A549 (cell line): Measurements from ENCODE around the gene RNF26. TPM values are rescaled to one million over a fixed set of nuclear protein-coding genes. Genes with fewer than 3 reads are reported as not detected.

Source experiments
- ATAC-seq, 2 experiments: fragments of 200-7000 bp in 1 of 2; fragments of >200 bp in 1 of 2; cut with Nextera tagmentation in 1 of 2; cut with Tn5 transposase in 1 of 2; 3 replicates each; pipeline versions ENCODE4 v1.8.0 to v1.9.1; 2018 to 2020; ENCODE audit warnings: mild to moderate bottlenecking in 1 of 2, moderate library complexity in 1 of 2
- CTCF ChIA-PET: fragments of 300-600 bp; sonication (Branson Sonifier 250); formaldehyde crosslinking; extraction: SDS; loops from one replicate; lab custom pipeline; 2021; ENCODE audit warnings: antibody characterized with exemption, inconsistent platforms; lab: Yijun Ruan, JAX
- POLR2A ChIA-PET: fragments of 350-600 bp; formaldehyde crosslinking; extraction: SDS; loops from one replicate; lab custom pipeline; 2021; ENCODE audit warnings: antibody characterized with exemption, inconsistent platforms; lab: Yijun Ruan, JAX
- DNase-seq, 2 experiments: peaks; one replicate each; pipeline versions ENCODE4 v3.0.0 to v3.0.0-alpha.2; 2011 to 2016; ENCODE audit warnings: low read depth in 1 of 2, low spot score in 1 of 2
- FAIRE-seq: peaks from 2 replicates; lab custom pipeline; 2011; peaks lifted over from hg19 to GRCh38; lab: Jason Lieb, UNC
- H3K27ac ChIP-seq, 2 experiments: fragments of >200 bp; sonication (Bioruptor Twin); formaldehyde crosslinking; 3 replicates each; pipeline ENCODE4 v1.5.1; 2016 to 2017
- H3K4me1 ChIP-seq: fragments of >200 bp; sonication (Bioruptor Twin); formaldehyde crosslinking; 3 replicates; pipeline ENCODE4 v1.6.1; 2016
- H3K4me2 ChIP-seq: fragments of >200 bp; sonication (Bioruptor Twin); formaldehyde crosslinking; 3 replicates; pipeline ENCODE4 v1.6.1; 2016
- H3K4me3 ChIP-seq: fragments of >200 bp; sonication (Bioruptor Twin); formaldehyde crosslinking; 3 replicates; pipeline ENCODE4 v1.5.1; 2016
- H3K9me3 ChIP-seq: fragments of >200 bp; sonication (Bioruptor Twin); formaldehyde crosslinking; 3 replicates; pipeline ENCODE4 v1.6.1; 2016
- BHLHE40 ChIP-seq: IDR thresholded peaks from 2 replicates; pipeline ENCODE4 v1.6.1; 2012; ENCODE audit warnings: low read depth, low read length, inconsistent platforms
- CHD4 ChIP-seq: fragments of 200-600 bp; sonication (generic); IDR thresholded peaks from 2 replicates; pipeline ENCODE4 v1.6.1; 2016; ENCODE audit warnings: antibody characterized with exemption, mild to moderate bottlenecking, borderline replicate concordance
- CTCF ChIP-seq: fragments of >200 bp; sonication (Bioruptor Twin); formaldehyde crosslinking; IDR thresholded peaks from 3 replicates; pipeline ENCODE4 v1.5.1; 2016
- GATA3 ChIP-seq: IDR thresholded peaks from 2 replicates; pipeline ENCODE4 v1.6.1; 2012; ENCODE audit warnings: borderline replicate concordance
- JUN ChIP-seq, 2 experiments: fragments of >200 bp; sonication (Bioruptor Twin); formaldehyde crosslinking; IDR thresholded peaks; 2 replicates in 1 of 2; 3 replicates in 1 of 2; pipeline ENCODE4 v1.6.1; 2016 to 2017
- JUNB ChIP-seq: fragments of >200 bp; sonication (Bioruptor Twin); formaldehyde crosslinking; IDR thresholded peaks from 2 replicates; pipeline ENCODE4 v1.6.1; 2016
- MAX ChIP-seq: IDR thresholded peaks from 2 replicates; pipeline ENCODE4 v1.6.1; 2012
- MAZ ChIP-seq: fragments of 150-350 bp; IDR thresholded peaks from 2 replicates; pipeline ENCODE4 v1.6.1; 2014; ENCODE audit warnings: antibody characterized with exemption, low read depth, low read length, borderline replicate concordance
- MYC ChIP-seq: IDR thresholded peaks from 2 replicates; pipeline ENCODE4 v1.6.1; 2012; ENCODE audit warnings: mild to moderate bottlenecking, inconsistent platforms, low read length, improper control_type of control experiment, borderline replicate concordance
- NPAS2 ChIP-seq: fragments of 250-450 bp; sonication (Bioruptor Pico); IDR thresholded peaks from 2 replicates; pipeline ENCODE4 v1.8.0; 2022; ENCODE audit warnings: mild to moderate bottlenecking, moderate library complexity, borderline replicate concordance
- NR3C1 ChIP-seq: fragments of >200 bp; sonication (Bioruptor Twin); formaldehyde crosslinking; IDR thresholded peaks from 3 replicates; pipeline ENCODE4 v1.6.1; 2017
- PHF8 ChIP-seq: fragments of 200-600 bp; sonication (generic); IDR thresholded peaks from 2 replicates; pipeline ENCODE4 v1.6.1; 2016; ENCODE audit warnings: low read depth, mild to moderate bottlenecking, antibody characterized with exemption, moderate library complexity, borderline replicate concordance
- RAD21 ChIP-seq, 2 experiments: fragments of >200 bp in 1 of 2; sonication (Bioruptor Twin) in 1 of 2; formaldehyde crosslinking in 1 of 2; IDR thresholded peaks in 1 of 2; conservative IDR thresholded peaks in 1 of 2; 2 replicates in 1 of 2; 3 replicates in 1 of 2; pipeline ENCODE4 v1.6.1; 2012 to 2018; ENCODE audit warnings: inconsistent platforms in 1 of 2
- RFX5 ChIP-seq: fragments of 450-650 bp; IDR thresholded peaks from 2 replicates; pipeline ENCODE4 v1.7.1; 2014; ENCODE audit warnings: antibody characterized with exemption, mild to moderate bottlenecking, moderate library complexity
- SMC3 ChIP-seq: fragments of >200 bp; sonication (Bioruptor Twin); formaldehyde crosslinking; IDR thresholded peaks from 3 replicates; pipeline ENCODE4 v1.6.1; 2018; ENCODE audit warnings: inconsistent platforms
- TFCP2L1 ChIP-seq: fragments of 250-450 bp; sonication (Bioruptor Pico); IDR thresholded peaks from 2 replicates; pipeline ENCODE4 v1.5.0; 2021; ENCODE audit warnings: mild to moderate bottlenecking
- USF2 ChIP-seq: fragments of 450-650 bp; IDR thresholded peaks from 2 replicates; pipeline ENCODE4 v1.6.1; 2014; ENCODE audit warnings: antibody characterized with exemption
- WGBS: methylation state at CpG from one replicate; pipeline ENCODE4 v1.1.6; 2017; ENCODE audit errors: missing lambda C conversion rate; 5-methylcytosine and 5-hydroxymethylcytosine counted together
- polyA plus RNA-seq, 4 experiments: library from polyadenylated mRNA; depleted of rRNA in 3 of 4; stranded (reverse); fragments of >200 nt; fragmentation: RNase III in 1 of 4; extraction: RNeasy Plus Mini Kit Qiagen cat#74134 plus additional on column Dnase treatment in 1 of 4; gene quantifications; 2 replicates in 3 of 4; 3 replicates in 1 of 4; pipeline ENCODE4 v1.2.3, GENCODE V29; 2011 to 2017
- TF ChIP-seq, protein P1 (sequence below): IDR thresholded peaks from 2 replicates; pipeline ENCODE4 v1.6.1; 2012; ENCODE audit warnings: low read depth, borderline replicate concordance
- TF ChIP-seq, protein P2 (sequence below): fragments of >200 bp; sonication (Bioruptor Twin); formaldehyde crosslinking; IDR thresholded peaks from 3 replicates; pipeline ENCODE4 v1.6.1; 2016
- TF ChIP-seq, protein P3 (sequence below): fragments of 250-450 bp; sonication (Bioruptor Pico); IDR thresholded peaks from 2 replicates; pipeline ENCODE4 v1.5.0; 2021; ENCODE audit warnings: mild to moderate bottlenecking, moderate library complexity, borderline replicate concordance

Gene RNF26
- polyA plus RNA-seq, 2 of the 4 experiments (the other 2 are of a cell fraction): 23.5 to 26.5 TPM

- ChIA-PET POLR2A (interaction anchor here (0.6 to 1.7 kb wide), 3 partner anchors 20 to 93 kb away, joined by 3 to 4 read pairs (median 3); no protein-coding TSS in a partner anchor), CTCF (interaction anchor here (0.6 to 20.0 kb wide), 31 partner anchors 8 to 405 kb away, joined by 3 to 341 read pairs (median 5); partner anchors contain the start of gene MFRP)
- peak; percentile 83; the same call in 1 of the 2 replicates for TF ChIP-seq MYC
- TF ChIP-seq CHD4: no peak
- TF ChIP-seq CTCF: peak; percentile 70
- TF ChIP-seq, protein P1, sequence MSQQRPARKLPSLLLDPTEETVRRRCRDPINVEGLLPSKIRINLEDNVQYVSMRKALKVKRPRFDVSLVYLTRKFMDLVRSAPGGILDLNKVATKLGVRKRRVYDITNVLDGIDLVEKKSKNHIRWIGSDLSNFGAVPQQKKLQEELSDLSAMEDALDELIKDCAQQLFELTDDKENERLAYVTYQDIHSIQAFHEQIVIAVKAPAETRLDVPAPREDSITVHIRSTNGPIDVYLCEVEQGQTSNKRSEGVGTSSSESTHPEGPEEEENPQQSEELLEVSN: peak; percentile 44; the same call in 1 of the 2 replicates
- TF ChIP-seq GATA3: no peak
- no peak for TF ChIP-seq NR3C1
- TF ChIP-seq, protein P2, sequence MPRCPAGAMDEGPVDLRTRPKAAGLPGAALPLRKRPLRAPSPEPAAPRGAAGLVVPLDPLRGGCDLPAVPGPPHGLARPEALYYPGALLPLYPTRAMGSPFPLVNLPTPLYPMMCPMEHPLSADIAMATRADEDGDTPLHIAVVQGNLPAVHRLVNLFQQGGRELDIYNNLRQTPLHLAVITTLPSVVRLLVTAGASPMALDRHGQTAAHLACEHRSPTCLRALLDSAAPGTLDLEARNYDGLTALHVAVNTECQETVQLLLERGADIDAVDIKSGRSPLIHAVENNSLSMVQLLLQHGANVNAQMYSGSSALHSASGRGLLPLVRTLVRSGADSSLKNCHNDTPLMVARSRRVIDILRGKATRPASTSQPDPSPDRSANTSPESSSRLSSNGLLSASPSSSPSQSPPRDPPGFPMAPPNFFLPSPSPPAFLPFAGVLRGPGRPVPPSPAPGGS: no peak
- TF ChIP-seq SMC3: peak; percentile 50; the same call in 2 of the 3 replicates
- 0 out of 2 replicates have a peak, but pooled peaks have one; percentile 38 for TF ChIP-seq MAZ
- peak; percentile 85 for TF ChIP-seq USF2
- 0 out of 2 replicates have a peak, but pooled peaks have one; percentile 31 for TF ChIP-seq PHF8
- TF ChIP-seq JUNB: no peak
- 0 out of 2 replicates have a peak, but pooled peaks have one; percentile 34 for TF ChIP-seq TFCP2L1 (CRISPR knock-in tag)
- no peak for TF ChIP-seq JUN (IDR thresholded peaks at IDR 0.05)
- TF ChIP-seq MAX: peak; percentile 97
- TF ChIP-seq, protein P3, sequence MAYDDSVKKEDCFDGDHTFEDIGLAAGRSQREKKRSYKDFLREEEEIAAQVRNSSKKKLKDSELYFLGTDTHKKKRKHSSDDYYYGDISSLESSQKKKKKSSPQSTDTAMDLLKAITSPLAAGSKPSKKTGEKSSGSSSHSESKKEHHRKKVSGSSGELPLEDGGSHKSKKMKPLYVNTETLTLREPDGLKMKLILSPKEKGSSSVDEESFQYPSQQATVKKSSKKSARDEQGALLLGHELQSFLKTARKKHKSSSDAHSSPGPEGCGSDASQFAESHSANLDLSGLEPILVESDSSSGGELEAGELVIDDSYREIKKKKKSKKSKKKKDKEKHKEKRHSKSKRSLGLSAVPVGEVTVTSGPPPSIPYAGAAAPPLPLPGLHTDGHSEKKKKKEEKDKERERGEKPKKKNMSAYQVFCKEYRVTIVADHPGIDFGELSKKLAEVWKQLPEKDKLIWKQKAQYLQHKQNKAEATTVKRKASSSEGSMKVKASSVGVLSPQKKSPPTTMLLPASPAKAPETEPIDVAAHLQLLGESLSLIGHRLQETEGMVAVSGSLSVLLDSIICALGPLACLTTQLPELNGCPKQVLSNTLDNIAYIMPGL (CRISPR knock-in tag): no peak
- TF ChIP-seq RAD21 (conservative IDR thresholded peaks at IDR 0.05 in 1 of 2, IDR thresholded peaks at IDR 0.05 in 1 of 2): peak; percentile 36 to 61; a peak in 4 of 5 replicates
- no peak for TF ChIP-seq NPAS2
- TF ChIP-seq RFX5: peak; percentile 70; the same call in 1 of the 2 replicates
- peak; percentile 30; the same call in 1 of the 2 replicates for TF ChIP-seq BHLHE40
- H3K4me3 ChIP-seq: peak within 1 kb of the TSS; percentile 55
- H3K4me1 ChIP-seq: peaks cover 4% of the 10 kb centered on the region; the same call in 1 of the 3 replicates
- FAIRE-seq: no peak
- 2% methylated on average over 15 of the region's 54 CpGs for WGBS
- DNase-seq: peak; percentile 81 to 92
- H3K9me3 ChIP-seq: no peaks in the 10 kb centered on the region
- ATAC-seq: peak; percentile 97 to 98
- peak within 1 kb of the TSS; percentile 84 for H3K4me2 ChIP-seq
- H3K27ac ChIP-seq: peak within 1 kb of the TSS; percentile 43 to 69; a peak in 3 of 6 replicates
Measured at GRCh38 chr11:119381181-119381988, 47.1 kb downstream of the RNF26 start, which contains the start of gene USP2. USP2 (minus strand) TSS chr11:119381690; CDS start chr11:119373480, 8,210 bp downstream.
